GM12873 (cell line): Measurements from ENCODE around the gene CFHR5.

Experiments
- CTCF ChIP-seq: IDR thresholded peaks from 2 replicates; pipeline ENCODE4 v1.5.1; 2012; ENCODE audit warnings: low read depth, mild to moderate bottlenecking, moderate library complexity, low read length, control low read depth; ENCODE audit not compliant: insufficient read depth; ENCODE audit errors: missing control alignments

CFHR5 gene

DNA sequence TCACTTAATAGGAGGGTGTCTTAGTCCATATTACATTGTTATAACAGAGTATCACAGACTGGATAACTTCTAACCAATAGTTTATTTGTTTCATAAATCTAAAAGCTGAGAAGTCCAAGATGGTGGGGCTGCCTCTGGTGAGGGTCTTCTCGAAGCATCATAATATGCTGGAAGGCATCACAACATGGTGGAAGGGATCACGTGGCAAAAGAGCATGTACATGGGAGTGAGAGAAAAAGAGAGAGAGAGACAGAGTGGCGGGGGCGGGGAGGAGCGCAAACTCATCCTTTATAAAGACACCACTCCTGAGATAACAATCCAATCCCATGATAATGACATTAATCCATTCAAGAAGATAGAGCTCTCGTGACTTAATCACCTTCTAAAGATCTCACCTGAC is 31.5 kb downstream of the CFHR5 start:
- TF ChIP-seq CTCF = no peak

- no peak for TF ChIP-seq CTCF
Measured at GRCh38 chr1:197011614-197012013, 34.3 kb downstream of the CFHR5 start.

DNA sequence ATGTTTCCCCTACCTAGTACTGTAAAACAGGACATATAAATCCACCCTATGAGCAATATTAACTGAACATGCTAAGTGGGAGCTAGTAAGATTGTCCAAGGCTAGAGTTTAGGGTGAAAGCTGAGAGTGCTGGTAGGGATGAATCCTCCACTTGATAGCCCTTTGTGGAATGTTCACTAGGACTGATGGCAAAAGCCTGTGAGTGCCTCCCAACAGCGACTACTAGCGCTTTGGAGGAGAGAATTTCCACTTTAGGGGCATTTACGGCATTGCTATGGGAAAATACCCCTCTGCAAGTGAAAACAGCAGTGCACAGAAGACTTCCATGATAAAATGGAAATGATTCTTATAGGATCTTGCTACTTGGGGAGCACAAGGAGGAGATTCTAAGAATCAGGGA is 35.9 kb downstream of the CFHR5 start:
- TF ChIP-seq CTCF = no peak

DNA sequence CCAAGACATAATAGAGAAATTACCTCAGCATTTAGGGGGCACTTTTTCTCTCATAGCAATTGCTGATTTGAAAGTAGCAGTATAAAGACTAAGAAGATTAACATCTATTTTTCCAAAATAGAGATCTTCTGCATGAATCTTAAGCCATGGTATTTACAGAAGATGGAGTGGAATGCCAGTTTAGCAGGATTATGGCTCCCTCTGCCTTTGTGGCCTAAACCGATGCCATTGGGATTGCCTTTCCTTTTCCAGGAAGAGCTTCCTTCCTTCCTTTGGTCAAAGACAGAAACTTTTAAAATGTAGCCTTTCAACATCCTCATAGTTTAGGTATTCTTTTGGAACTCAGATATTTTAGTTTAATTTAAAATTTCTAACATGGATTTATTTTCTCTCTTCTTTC is 39.4 kb downstream of the CFHR5 start:
- TF ChIP-seq CTCF = no peak

GRCh38 chr1:197017558-197018146 is 40.3 kb downstream of the CFHR5 start:
- no peak for TF ChIP-seq CTCF

DNA sequence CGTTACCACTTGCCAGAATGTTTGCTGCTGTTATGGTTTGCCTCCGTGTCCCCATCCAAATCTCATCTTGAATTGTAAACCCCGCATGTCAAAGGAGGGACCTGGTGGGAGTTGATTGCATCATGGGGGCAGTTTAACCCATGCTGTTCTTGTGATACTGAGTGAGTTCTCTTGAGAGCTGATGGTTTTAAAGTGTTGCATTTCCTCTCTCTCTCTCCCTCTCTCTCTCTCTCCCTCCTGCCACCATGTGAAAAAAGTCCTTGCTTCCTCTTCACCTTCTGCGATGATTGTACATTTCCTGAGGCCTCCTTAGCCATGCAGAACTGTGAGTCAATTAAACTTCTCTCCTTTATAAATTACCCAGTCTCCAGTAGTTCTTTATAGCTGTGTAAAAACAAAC is 44.4 kb downstream of the CFHR5 start:
- TF ChIP-seq CTCF = no peak

DNA sequence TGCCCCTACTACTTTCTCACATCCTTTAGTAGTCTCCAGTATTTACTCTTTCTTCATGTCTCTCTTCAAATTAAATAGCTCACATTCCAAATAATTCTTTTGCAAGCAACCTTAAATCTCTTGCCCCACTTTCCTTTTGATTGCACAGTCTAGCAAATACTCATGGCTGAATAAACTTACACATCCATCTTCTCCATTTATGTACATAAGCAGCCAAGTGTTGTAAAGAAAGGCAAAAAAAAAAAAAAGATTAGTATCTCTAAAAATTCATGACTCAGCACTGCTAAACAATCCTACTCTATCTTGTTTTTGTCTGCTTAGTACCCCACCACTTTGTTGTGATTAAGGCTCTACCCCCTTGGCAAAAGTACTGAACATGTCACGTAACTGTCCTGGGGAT is 47.1 kb downstream of the CFHR5 start:
- no peak for TF ChIP-seq CTCF
